SK-N-SH (cell line): ENCODE data around the gene CPXM1.

Source experiments
- CTCF ChIP-seq: fragments of 200-600 bp; sonication (generic); IDR thresholded peaks from 2 replicates; pipeline ENCODE4 v1.6.1; 2017; ENCODE audit warnings: antibody characterized with exemption, mild to moderate bottlenecking, moderate library complexity
- EP300 ChIP-seq, 2 experiments: IDR thresholded peaks; 2 replicates each; pipeline versions ENCODE4 v1.4.0 to v1.6.1; 2012; ENCODE audit warnings: borderline replicate concordance in 1 of 2, low read depth in 1 of 2, low read length in 1 of 2
- EZH2phosphoT487 ChIP-seq: fragments of 200-600 bp; sonication (generic); IDR thresholded peaks from 2 replicates; pipeline ENCODE4 v1.6.1; 2017; ENCODE audit warnings: low read depth, mixed run types, mild to moderate bottlenecking, antibody characterized with exemption, moderate library complexity, borderline replicate concordance
- GABPA ChIP-seq: IDR thresholded peaks from 2 replicates; pipeline ENCODE4 v1.4.0; 2012; ENCODE audit warnings: low read depth, mild to moderate bottlenecking
- MAX ChIP-seq: IDR thresholded peaks from 2 replicates; pipeline ENCODE4 v1.4.0; 2012; ENCODE audit warnings: low read depth
- MXI1 ChIP-seq: IDR thresholded peaks from 2 replicates; pipeline ENCODE4 v1.6.1; 2012; ENCODE audit warnings: mild to moderate bottlenecking, low read depth, low read length, improper control_type of control experiment
- RAD21 ChIP-seq: IDR thresholded peaks from 2 replicates; pipeline ENCODE4 v1.6.1; 2012; ENCODE audit warnings: mild to moderate bottlenecking, low read length
- REST ChIP-seq: IDR thresholded peaks from 2 replicates; pipeline ENCODE4 v1.6.1; 2012; ENCODE audit warnings: mild to moderate bottlenecking, low read depth, low read length, moderate library complexity
- RFX5 ChIP-seq: IDR thresholded peaks from 2 replicates; pipeline ENCODE4 v1.6.1; 2012; ENCODE audit warnings: mild to moderate bottlenecking, improper control_type of control experiment, low read length
- TAF1 ChIP-seq: IDR thresholded peaks from 2 replicates; pipeline ENCODE4 v1.6.1; 2012; ENCODE audit warnings: low read depth, mild to moderate bottlenecking, low read length, moderate library complexity, borderline replicate concordance
- YY1 ChIP-seq: IDR thresholded peaks from 2 replicates; pipeline ENCODE4 v1.4.0; 2012; ENCODE audit warnings: low read depth, mild to moderate bottlenecking

GRCh38 chr20:2840138-2840966, 39.9 kb upstream of the CPXM1 start, which contains the start of the genes PCED1A and VPS16:
- TF ChIP-seq GABPA (peak; percentile 91), RAD21 (no peak), MAX (peak; percentile 93), EP300 (IDR thresholded peaks at IDR 0.05; ENCODE audit: borderline replicate concordance in 1 of 2, low read depth in 1 of 2, low read length in 1 of 2) (no peak; a peak in 1 of 4 replicates), MXI1 (peak; percentile 64; the same call in 1 of the 2 replicates), REST (no peak), TAF1 (peak; percentile 84), CTCF (no peak), YY1 (peak; percentile 98), RFX5 (no peak), EZH2phosphoT487 (no peak)
